Rectal smooth muscle tissue (tissue), 1 donor: ENCODE measurements around the gene TEDC2.

Source experiments
- H3K27ac ChIP-seq: one replicate; pipeline ENCODE4 v1.7.0; 2013; ENCODE audit warnings: low read depth, low read length, inconsistent platforms
- H3K27me3 ChIP-seq: one replicate; pipeline ENCODE4 v1.7.0; 2013; ENCODE audit warnings: low read length; ENCODE audit not compliant: control insufficient read depth, insufficient read depth
- H3K36me3 ChIP-seq: one replicate; pipeline ENCODE4 v1.7.0; 2013; ENCODE audit warnings: low read length; ENCODE audit not compliant: control insufficient read depth, insufficient read depth
- H3K4me1 ChIP-seq: one replicate; pipeline ENCODE4 v1.7.0; 2013; ENCODE audit warnings: low read length; ENCODE audit not compliant: control insufficient read depth, insufficient read depth
- H3K4me3 ChIP-seq: one replicate; pipeline ENCODE4 v1.7.0; 2013; ENCODE audit warnings: low read length
- H3K9ac ChIP-seq: one replicate; pipeline ENCODE4 v1.7.0; 2013; ENCODE audit warnings: low read length

Gene TEDC2

DNA sequence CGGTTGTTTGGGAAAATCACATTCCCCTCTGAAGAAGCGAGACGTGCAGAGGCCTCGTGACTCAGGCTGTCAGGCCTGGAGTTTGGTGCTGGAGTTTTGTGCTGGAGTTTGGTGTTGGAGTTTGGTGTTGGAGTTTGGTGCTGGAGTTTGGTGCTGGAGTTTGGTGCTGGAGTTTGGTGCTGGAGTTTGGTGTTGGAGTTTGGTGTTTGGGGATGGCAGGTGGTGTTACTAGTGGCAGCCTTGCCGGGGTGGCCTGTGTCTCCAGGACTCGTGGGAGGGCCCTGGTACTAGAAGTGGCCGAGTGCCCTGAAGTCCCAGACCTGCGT lies 27.6 kb downstream of the TEDC2 start:
- H3K27ac ChIP-seq, result no peak overlapping the region

DNA sequence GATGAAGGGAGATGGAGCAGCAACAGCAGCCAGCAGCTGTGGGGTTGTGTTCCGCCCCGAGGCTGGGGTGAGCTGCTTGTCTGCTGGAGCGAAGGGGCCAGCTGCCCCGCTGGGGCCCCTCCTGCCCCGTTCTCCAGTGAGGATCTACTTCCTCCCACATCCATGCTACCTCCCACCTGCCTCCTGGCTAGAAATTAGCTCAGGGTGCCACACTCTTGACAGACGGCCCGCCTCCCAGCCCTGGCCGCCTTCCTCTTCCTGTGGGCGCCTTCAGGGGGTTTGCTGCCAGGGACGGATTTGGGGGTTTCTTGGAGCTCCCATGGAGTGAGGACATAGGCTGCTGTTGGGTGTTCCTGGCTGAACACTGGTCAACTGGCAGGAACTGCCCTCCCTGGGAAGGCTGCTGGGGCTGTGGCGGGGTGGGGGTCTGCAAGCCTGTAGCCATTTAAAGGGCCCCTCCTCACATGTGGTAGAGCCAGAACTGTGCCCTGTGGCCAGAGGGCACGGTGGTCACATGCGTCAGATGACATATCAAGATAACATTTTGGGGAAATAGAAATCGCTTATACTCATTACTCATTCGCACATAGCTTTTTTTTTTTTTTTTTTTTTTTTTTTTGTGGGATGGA lies 28.1 kb downstream of the TEDC2 start:
- no peaks in the 10 kb centered on the region for H3K36me3 ChIP-seq
- H3K4me1 ChIP-seq, result peaks cover 10% of the 10 kb centered on the region
- no peak overlapping the region for H3K27ac ChIP-seq
- no peak overlapping the region for H3K9ac ChIP-seq
- H3K27me3 ChIP-seq, result no peaks in the 10 kb centered on the region
- no peak overlapping the region for H3K4me3 ChIP-seq

More for the DNA sequence above, 27.6 kb downstream of the TEDC2 start:
- Histone ChIP-seq H3K36me3 (no peaks in the 10 kb centered on the region), H3K4me1 (peaks cover 12% of the 10 kb centered on the region), H3K9ac (no peak overlapping the region), H3K4me3 (no peak overlapping the region), H3K27me3 (no peaks in the 10 kb centered on the region)

DNA sequence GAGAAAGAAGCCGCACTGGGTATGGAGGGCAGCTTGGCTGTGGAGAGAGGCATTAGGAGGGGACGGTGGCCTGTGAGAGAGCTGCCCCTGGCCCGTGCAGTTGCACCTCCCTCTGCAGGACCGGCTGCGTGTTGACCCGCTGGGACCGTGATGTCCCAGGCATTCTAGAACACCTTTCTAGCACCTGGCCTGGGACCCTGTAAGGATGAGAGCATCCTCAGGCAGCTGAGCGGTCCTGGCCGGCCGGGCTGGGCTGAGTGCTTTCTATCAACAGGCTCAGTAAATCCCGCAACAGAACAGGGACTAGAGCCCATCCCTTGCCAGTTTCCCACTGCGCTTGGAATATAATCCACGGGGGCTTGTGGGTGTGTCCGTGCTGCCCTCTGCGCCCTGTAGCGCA lies 29.7 kb downstream of the TEDC2 start:
- H3K4me3 ChIP-seq, result no peak overlapping the region
- no peaks in the 10 kb centered on the region for H3K4me1 ChIP-seq
- H3K27me3 ChIP-seq, result no peaks in the 10 kb centered on the region
- no peaks in the 10 kb centered on the region for H3K36me3 ChIP-seq
- H3K9ac ChIP-seq, result no peak overlapping the region
- H3K27ac ChIP-seq, result no peak overlapping the region

DNA sequence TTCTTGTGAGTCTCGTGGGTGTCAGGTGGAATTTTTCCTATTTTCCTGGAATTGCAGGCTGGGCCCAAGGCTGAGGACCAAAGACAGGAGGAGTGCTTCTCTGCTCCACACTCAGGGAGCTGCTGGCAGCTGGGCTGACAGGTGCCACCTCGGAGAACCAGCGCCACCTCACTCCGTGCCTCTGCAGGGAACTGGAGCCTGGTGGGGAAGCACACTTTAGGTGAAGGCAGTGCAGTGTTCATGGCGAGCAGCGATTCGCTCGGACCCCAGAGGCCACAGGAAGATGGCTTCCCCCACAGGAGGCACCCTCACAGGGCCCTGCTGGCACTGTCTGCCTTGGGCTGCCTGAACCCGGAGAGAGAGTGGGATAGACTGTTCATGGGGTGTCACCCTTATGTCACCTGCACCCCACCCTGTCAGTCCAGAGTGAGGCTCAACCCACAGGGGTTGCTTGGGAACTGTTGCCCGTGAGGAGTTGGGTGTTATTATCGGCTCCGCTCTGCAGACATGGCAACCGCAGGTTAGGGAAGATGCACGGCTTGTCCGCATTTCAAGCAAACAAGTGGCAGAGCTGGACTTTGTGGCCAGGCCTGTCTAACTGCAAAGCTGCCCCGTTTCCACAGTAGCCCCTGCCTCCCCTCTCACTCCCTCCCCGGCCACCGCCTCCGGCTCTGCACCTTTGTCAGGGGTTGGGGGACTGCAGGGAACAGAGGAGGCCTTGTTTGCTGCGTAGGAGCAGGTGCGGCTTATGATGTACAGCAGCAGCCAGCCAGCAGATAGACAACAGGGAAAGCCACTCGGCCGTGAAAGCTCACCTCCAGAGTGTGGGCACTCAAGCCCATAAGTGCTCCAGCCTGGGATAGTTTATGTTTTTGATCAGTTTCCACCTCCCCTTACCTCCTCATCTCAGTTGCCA lies 30.5 kb downstream of the TEDC2 start:
- no peaks in the 10 kb centered on the region for H3K4me1 ChIP-seq
- no peak overlapping the region for H3K4me3 ChIP-seq
- H3K9ac ChIP-seq, result no peak overlapping the region
- H3K27me3 ChIP-seq, result no peaks in the 10 kb centered on the region
- H3K36me3 ChIP-seq, result no peaks in the 10 kb centered on the region
- H3K27ac ChIP-seq, result no peak overlapping the region

DNA sequence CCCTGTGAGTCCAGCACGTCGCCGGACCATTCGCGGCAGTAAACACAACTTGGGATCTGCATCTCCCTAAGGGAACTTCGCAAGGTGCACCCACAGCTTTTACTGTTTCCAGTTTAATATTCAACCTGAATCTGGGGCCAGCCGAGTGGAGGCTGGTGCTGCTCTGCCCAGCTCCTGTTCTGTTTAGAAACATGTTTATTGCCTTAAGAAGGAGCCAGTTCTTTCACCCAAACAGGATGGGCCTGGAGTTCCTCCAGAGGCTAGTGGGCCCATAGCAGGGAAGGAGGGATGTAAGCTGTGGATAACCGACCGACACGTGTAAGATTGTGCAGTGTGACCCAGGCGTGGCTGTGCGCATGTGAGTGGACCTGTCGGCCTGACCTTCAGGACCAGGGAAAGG lies 32.4 kb downstream of the TEDC2 start:
- no peaks in the 10 kb centered on the region for H3K27me3 ChIP-seq
- H3K9ac ChIP-seq, result no peak overlapping the region
- H3K4me1 ChIP-seq, result no peaks in the 10 kb centered on the region
- peaks cover 6% of the 10 kb centered on the region for H3K36me3 ChIP-seq
- no peak overlapping the region for H3K27ac ChIP-seq
- H3K4me3 ChIP-seq, result no peak overlapping the region

DNA sequence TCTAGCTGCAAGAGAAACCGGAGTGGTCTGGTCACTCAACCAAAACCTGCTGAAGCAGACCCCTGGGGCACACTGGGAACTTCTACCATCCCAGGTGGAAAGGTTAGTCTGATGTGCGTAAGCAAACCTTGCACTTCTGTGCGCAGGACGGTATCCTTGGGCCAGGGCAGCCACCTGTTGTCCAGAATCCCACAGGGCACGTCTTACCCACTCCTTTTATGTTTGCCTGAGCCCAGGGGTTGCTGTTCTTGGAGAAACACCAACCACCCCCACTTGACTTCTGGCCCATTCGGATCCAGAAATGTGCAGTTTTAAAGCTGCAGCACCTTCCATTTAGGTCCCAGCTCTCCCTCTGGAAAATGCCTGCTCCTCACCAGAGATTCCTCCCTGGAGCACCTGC lies 33.7 kb downstream of the TEDC2 start:
- H3K9ac ChIP-seq, result no peak overlapping the region
- H3K27me3 ChIP-seq, result no peaks in the 10 kb centered on the region
- no peak overlapping the region for H3K27ac ChIP-seq
- no peak overlapping the region for H3K4me3 ChIP-seq
- H3K36me3 ChIP-seq, result peaks cover 9% of the 10 kb centered on the region
- no peaks in the 10 kb centered on the region for H3K4me1 ChIP-seq

DNA sequence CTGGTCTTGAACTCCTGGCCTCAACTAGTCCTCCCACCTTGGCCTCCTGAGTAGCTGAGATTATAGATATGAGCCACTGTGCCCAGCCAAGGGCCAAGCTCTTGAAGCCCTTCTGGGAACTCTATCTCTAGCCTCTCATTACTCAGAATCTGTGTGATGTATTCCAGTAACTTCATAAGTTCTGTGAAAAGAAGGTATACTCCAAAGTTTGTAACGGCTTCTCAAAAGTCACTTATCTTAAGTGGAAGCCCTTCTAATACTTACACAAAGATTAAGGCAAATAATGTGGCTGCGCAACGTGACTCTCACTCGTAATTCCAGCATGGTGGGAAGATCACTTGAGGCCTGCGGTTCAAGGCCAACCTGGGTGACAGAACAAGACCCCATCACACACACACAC lies 34.7 kb downstream of the TEDC2 start:
- no peaks in the 10 kb centered on the region for H3K4me1 ChIP-seq
- H3K9ac ChIP-seq, result no peak overlapping the region
- H3K27ac ChIP-seq, result no peak overlapping the region
- no peak overlapping the region for H3K4me3 ChIP-seq
- H3K36me3 ChIP-seq, result peaks cover 9% of the 10 kb centered on the region
- no peaks in the 10 kb centered on the region for H3K27me3 ChIP-seq

DNA sequence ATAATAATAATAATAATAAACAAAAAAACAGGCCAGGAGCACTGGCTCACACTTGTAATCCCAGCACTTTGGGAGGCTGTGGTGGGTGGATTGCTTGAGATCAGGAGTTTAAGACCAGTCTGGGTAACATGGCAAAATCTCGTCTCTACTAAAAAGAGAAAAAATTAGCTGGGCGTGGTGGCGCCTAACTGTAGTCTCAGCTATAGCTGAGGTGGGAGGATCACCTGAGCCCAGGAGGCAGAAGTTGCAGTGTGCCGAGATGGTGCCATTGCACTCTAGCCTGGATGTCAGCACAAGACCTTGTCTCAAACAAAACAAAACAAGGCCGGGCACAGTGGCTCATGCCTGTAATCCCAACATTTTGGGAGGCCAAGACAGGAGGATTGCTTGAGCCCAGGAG lies 35.1 kb downstream of the TEDC2 start:
- Histone ChIP-seq H3K4me1 (no peaks in the 10 kb centered on the region), H3K27me3 (no peaks in the 10 kb centered on the region), H3K36me3 (peaks cover 9% of the 10 kb centered on the region), H3K4me3 (no peak overlapping the region), H3K9ac (no peak overlapping the region), H3K27ac (no peak overlapping the region)

DNA sequence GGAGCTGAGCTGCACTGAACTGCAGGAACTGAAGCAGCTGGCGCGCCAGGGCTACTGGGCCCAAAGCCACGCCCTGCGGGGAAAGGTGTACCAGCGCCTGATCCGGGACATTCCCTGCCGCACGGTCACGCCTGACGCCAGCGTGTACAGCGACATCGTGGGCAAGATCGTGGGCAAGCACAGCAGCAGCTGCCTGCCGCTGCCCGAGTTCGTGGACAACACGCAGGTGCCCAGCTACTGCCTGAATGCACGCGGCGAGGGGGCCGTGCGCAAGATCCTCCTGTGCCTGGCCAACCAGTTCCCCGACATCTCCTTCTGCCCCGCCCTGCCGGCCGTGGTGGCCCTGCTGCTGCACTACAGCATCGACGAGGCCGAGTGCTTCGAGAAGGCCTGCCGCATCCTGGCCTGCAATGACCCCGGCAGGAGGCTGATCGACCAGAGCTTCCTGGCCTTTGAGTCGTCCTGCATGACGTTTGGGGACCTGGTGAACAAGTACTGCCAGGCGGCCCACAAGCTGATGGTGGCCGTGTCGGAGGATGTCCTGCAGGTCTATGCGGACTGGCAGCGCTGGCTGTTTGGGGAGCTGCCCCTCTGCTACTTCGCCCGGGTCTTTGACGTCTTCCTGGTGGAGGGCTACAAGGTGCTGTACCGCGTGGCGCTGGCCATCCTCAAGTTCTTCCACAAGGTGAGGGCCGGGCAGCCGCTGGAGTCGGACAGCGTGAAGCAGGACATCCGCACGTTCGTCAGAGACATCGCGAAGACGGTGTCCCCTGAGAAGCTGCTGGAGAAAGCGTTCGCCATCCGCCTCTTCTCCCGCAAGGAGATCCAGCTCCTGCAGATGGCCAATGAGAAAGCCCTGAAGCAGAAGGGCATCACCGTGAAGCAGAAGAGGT lies 36.6 kb downstream of the TEDC2 start:
- Histone ChIP-seq H3K27me3 (no peaks in the 10 kb centered on the region), H3K9ac (no peak overlapping the region), H3K4me3 (no peak overlapping the region), H3K4me1 (no peaks in the 10 kb centered on the region), H3K36me3 (peaks cover 9% of the 10 kb centered on the region), H3K27ac (no peak overlapping the region)

DNA sequence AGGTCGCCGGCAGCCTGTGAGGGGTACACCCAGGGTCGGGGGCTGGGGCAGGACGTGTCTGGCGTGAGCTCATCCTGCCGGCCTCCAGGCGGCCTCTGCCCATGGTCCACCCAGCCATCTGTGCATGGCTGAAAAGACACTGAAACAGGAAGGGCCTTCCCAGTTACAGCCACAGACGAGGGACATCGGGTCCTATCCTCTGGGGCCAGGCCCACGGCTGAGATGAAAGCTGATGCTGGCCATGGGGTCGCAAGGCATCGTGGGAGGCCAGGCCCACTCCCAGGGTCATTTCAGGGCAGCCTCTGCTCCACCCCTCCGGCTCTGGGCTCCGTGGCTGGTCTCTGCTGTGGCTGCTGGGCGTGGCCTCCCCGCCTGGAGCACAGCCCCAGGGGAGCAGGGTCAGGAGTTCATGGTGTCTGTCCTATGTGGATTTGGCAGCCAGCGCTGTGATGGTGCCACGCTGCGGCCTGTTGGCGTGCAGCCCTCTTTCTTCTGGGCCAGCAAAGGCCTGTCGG lies 37.3 kb downstream of the TEDC2 start:
- no peaks in the 10 kb centered on the region for H3K27me3 ChIP-seq
- H3K4me1 ChIP-seq, result no peaks in the 10 kb centered on the region
- no peak overlapping the region for H3K4me3 ChIP-seq
- no peak overlapping the region for H3K27ac ChIP-seq
- no peak overlapping the region for H3K9ac ChIP-seq
- peaks cover 9% of the 10 kb centered on the region for H3K36me3 ChIP-seq

DNA sequence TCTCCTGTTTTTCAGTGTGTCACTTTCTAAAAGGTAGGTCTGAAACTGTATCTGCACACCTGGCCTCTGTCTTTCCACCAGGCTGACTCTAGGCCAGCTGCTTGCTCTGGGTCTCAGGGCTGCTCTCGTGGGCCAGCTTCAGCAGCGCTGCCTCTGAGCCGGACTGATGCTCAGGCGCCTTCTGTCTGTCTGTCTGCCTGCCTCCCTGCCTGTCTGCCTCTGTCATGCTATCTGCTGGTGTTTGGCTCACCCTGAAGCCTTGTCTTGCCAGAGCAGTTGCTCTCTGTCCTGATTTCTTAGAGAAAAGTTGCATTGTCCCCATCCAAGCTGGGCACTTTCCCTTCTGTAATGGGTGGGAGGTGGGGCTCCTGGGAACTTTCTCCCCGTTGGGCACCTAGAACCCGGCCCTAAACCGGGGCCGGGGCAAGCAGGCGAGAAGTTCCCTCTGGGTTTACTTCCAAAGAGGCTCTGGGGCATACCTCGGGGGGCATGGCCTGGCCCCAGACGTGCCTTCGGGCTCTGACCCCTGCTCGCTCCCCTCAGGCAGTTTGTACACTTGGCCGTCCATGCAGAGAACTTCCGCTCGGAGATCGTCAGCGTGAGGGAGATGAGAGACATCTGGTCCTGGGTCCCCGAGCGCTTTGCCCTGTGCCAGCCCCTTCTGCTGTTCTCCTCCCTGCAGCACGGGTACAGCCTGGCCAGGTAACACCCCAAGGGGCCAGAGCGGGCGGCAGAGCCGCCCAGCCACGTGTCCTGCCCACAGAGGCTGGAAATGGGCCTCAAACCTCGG lies 38.0 kb downstream of the TEDC2 start:
- Histone ChIP-seq H3K4me1 (no peaks in the 10 kb centered on the region), H3K9ac (no peak overlapping the region), H3K4me3 (no peak overlapping the region), H3K27me3 (no peaks in the 10 kb centered on the region), H3K27ac (no peak overlapping the region), H3K36me3 (peaks cover 9% of the 10 kb centered on the region)
